Cardiac muscle cell (in vitro differentiated cells and primary cell): ENCODE results near the gene CST3. TPM values are rescaled to one million over a fixed set of nuclear protein-coding genes. Genes with fewer than 3 reads are reported as not detected.

Experiments used
- DNase-seq, 2 donors: peaks; one replicate each; pipeline versions ENCODE4 v3.0.0 to v3.0.0-alpha.2; 2010 to 2017; ENCODE audit warnings: low read depth in 1 of 2, low spot score in 1 of 2
- H3K27ac ChIP-seq: fragments of 200-600 bp; sonication (generic); 2 replicates; pipeline ENCODE4 v1.5.1; 2016
- H3K27me3 ChIP-seq: fragments of 200-600 bp; sonication (generic); 2 replicates; pipeline ENCODE4 v1.6.0; 2016; ENCODE audit warnings: control low read depth
- H3K36me3 ChIP-seq: fragments of 200-600 bp; sonication (generic); 2 replicates; pipeline ENCODE4 v1.5.1; 2016; ENCODE audit warnings: control low read depth
- H3K4me1 ChIP-seq: fragments of 200-600 bp; sonication (generic); 2 replicates; pipeline ENCODE4 v1.8.1; 2017; ENCODE audit warnings: low read depth, mild to moderate bottlenecking, mixed run types
- H3K4me3 ChIP-seq: fragments of 200-600 bp; sonication (generic); 2 replicates; pipeline ENCODE4 v1.5.1; 2016; ENCODE audit warnings: mild to moderate bottlenecking
- H3K9me3 ChIP-seq: fragments of 200-600 bp; sonication (generic); 2 replicates; pipeline ENCODE4 v1.5.1; 2017; ENCODE audit warnings: low read depth, mild to moderate bottlenecking, control low read depth
- polyA plus RNA-seq: library from polyadenylated mRNA; unstranded; fragments of >200 nt; fragmentation: Nextera tagmentation; extraction: Ambion mirVana; gene quantifications from 2 replicates; pipeline ENCODE4 v1.2.1, GENCODE V29; 2016
- total RNA-seq: library from RNA; depleted of rRNA; stranded (reverse); fragments of >200 nt; gene quantifications from 2 replicates; pipeline ENCODE4 v1.2.3, GENCODE V29; 2016
- TF ChIP-seq, protein P1 (sequence below): IDR thresholded peaks from 2 replicates; pipeline ENCODE4 v1.5.1; 2012; ENCODE audit warnings: low read depth, mild to moderate bottlenecking, low read length

Gene CST3
- total and polyA plus RNA-seq, 2 experiments from 2014 or later = 214 to 256 TPM

GRCh38 chr20:23612396-23612795 is 25.4 kb downstream of the CST3 start:
- no peak overlapping the region for H3K27ac ChIP-seq
- no peak for DNase-seq

GRCh38 chr20:23609486-23610109 is 28.2 kb downstream of the CST3 start:
- H3K4me3 ChIP-seq = no peak overlapping the region
- TF ChIP-seq, protein P1, sequence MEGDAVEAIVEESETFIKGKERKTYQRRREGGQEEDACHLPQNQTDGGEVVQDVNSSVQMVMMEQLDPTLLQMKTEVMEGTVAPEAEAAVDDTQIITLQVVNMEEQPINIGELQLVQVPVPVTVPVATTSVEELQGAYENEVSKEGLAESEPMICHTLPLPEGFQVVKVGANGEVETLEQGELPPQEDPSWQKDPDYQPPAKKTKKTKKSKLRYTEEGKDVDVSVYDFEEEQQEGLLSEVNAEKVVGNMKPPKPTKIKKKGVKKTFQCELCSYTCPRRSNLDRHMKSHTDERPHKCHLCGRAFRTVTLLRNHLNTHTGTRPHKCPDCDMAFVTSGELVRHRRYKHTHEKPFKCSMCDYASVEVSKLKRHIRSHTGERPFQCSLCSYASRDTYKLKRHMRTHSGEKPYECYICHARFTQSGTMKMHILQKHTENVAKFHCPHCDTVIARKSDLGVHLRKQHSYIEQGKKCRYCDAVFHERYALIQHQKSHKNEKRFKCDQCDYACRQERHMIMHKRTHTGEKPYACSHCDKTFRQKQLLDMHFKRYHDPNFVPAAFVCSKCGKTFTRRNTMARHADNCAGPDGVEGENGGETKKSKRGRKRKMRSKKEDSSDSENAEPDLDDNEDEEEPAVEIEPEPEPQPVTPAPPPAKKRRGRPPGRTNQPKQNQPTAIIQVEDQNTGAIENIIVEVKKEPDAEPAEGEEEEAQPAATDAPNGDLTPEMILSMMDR = no peak
- H3K36me3 ChIP-seq = no peaks in the 10 kb centered on the region
- no peak overlapping the region for H3K27ac ChIP-seq
- no peaks in the 10 kb centered on the region for H3K4me1 ChIP-seq
- H3K27me3 ChIP-seq = no peaks in the 10 kb centered on the region
- H3K9me3 ChIP-seq = no peaks in the 10 kb centered on the region
- DNase-seq = no peak

More at GRCh38 chr20:23612396-23612795, 25.4 kb downstream of the CST3 start:
- Histone ChIP-seq H3K4me3 (no peak overlapping the region), H3K9me3 (no peaks in the 10 kb centered on the region), H3K36me3 (no peaks in the 10 kb centered on the region), H3K27me3 (no peaks in the 10 kb centered on the region), H3K4me1 (no peaks in the 10 kb centered on the region)
- TF ChIP-seq, protein P1 = no peak

DNA sequence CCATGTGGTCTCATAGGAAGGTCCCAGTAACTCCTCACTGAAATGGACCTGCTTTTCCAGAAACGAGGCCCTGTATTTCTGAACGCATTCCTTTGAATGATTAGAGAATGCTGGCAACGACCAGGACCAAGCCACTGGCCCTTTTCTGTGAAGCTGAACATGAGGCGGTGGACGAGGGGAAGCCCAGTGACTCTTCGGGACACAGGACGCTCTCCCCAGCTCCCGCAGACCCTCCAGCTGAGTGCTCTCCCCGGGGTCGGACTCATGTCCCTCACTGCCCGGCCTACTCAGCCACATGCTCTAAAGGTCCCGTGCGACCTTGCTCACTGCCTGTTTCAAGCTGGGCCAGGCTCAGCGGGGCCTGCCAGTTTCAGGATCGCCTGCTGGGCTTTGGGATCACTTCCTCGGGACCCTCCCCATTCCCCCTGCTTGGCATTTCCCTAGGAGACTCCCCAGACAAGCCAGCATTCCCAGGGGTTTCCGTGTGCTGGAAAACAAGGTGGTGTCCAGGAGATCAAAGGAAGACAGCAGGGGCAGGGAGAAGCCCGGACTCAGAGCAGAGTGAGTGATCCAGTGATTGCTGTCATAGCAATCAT is 29.4 kb downstream of the CST3 start:
- TF ChIP-seq, protein P1 = no peak

DNA sequence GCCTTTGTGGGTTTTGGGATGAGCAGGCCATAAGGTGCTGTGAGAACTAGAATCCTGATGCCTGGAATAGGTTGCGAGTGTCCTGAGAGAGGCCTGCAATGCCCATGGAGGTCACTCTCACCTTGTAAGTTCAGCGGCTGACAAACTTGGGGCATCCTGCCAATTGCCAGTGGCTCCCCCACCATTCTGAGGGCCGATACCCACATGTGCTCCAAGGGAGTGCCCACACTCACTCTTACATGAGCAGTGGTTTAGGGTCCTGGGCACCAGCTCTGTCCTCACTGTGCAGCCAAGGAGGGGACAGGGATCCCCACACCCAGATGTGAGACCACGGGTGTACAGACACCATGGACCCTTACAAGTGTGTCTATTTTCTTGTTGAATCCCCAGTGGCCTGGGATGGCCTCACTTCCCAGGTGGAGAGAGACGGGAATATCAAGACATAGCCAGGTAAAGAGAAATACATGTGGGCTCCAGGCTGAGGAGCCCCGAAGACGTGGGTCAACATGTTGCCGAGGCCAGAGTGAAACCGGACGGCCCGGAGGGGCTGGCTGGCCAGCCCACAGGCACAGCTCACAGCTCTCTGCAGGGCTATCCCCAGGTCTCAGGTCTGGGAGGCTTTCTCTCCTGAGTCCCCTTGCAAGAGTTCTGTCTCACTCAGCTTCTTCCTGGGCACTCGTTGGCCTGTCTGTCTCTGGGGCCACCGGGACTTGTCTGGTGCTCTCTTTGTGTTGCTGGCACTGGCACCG is 30.1 kb downstream of the CST3 start:
- Histone ChIP-seq H3K36me3 (no peaks in the 10 kb centered on the region), H3K27me3 (no peaks in the 10 kb centered on the region)

More for the DNA sequence above, 29.4 kb downstream of the CST3 start:
- no peaks in the 10 kb centered on the region for H3K36me3 ChIP-seq
- H3K9me3 ChIP-seq = no peaks in the 10 kb centered on the region
- H3K4me1 ChIP-seq = no peaks in the 10 kb centered on the region
- H3K27me3 ChIP-seq = no peaks in the 10 kb centered on the region
- H3K4me3 ChIP-seq = no peak overlapping the region
- DNase-seq = peak in 1 of 2 donors; percentile 25
- no peak overlapping the region for H3K27ac ChIP-seq

GRCh38 chr20:23606652-23607049 is 31.1 kb downstream of the CST3 start:
- DNase-seq = peak; percentile 83 to 87
- Histone ChIP-seq H3K4me1 (no peaks in the 10 kb centered on the region), H3K27me3 (no peaks in the 10 kb centered on the region), H3K9me3 (no peaks in the 10 kb centered on the region), H3K27ac (no peak overlapping the region), H3K36me3 (no peaks in the 10 kb centered on the region), H3K4me3 (no peak overlapping the region)
- TF ChIP-seq, protein P1 = peak; percentile 94

More for the DNA sequence above, 30.1 kb downstream of the CST3 start:
- no peaks in the 10 kb centered on the region for H3K9me3 ChIP-seq
- DNase-seq = no peak
- H3K27ac ChIP-seq = no peak overlapping the region
- no peaks in the 10 kb centered on the region for H3K4me1 ChIP-seq
- TF ChIP-seq, protein P1 = no peak
- H3K4me3 ChIP-seq = no peak overlapping the region
